ENCODE results near the gene ARR3. TPM values are rescaled to one million over a fixed set of nuclear protein-coding genes. Genes with fewer than 3 reads are reported as not detected.
"Not testable (repeated sequence)": the region's sequence is repeated elsewhere in the genome, so short reads cannot be mapped to it uniquely, and the experiment has no call there.

The ARR3 gene
- total and polyA plus RNA-seq, 11 donors, result not detected

GRCh38 chrX:70260104-70260503, 8.0 kb upstream of the ARR3 start, which contains the start of gene P2RY4:
Gene P2RY4, minus strand, starts transcription at chrX:70260204. Its CDS starts 580 bp downstream, at chrX:70259624.
- Histone ChIP-seq H3K4me3 (no peak within 1 kb of the TSS), H3K36me3 (no peaks in the 10 kb centered on the region), H3K4me1 (no peaks in the 10 kb centered on the region), H3K27ac (no peak within 1 kb of the TSS), H3K9me3 (no peaks in the 10 kb centered on the region), H3K27me3 (peaks cover 0 to 9% (median 0%) of the 10 kb centered on the region in 9 donors)
- WGBS, 4 donors, result 59 to 83% (median 72%) methylated on average over 4 of the region's 4 CpGs
- no peak for ATAC-seq
- intact Hi-C loops (cut with DNase I), result loop anchor here in 2 of 10 donors (10.0 kb wide), 1 partner anchor 65 kb away; no protein-coding TSS in a partner anchor
- TF ChIP-seq CTCF (IDR thresholded peaks at IDR 0.05) (no peak), POLR2A (IDR thresholded peaks at IDR 0.05) (no peak)
- DNase-seq, result no peak

- TF ChIP-seq CTCF (IDR thresholded peaks at IDR 0.05) (peak; percentile 9 to 52 (median 30)), POLR2A (IDR thresholded peaks at IDR 0.05) (no peak)
- no peaks in the 10 kb centered on the region for H3K9me3 ChIP-seq
- H3K4me1 ChIP-seq, result no peaks in the 10 kb centered on the region
- H3K27me3 ChIP-seq, result peaks cover 0 to 9% (median 0%) of the 10 kb centered on the region in 9 donors
- ATAC-seq (peak in 2 of 4 donors; percentile 58 to 65), DNase-seq (peak in 2 of 5 donors; percentile 9 to 29)
- H3K4me3 ChIP-seq, result no peak overlapping the region
- intact Hi-C loops (cut with DNase I), result loop anchor here in 2 of 10 donors (10.0 kb wide), 1 partner anchor 68 kb away; no protein-coding TSS in a partner anchor
- H3K36me3 ChIP-seq, result no peaks in the 10 kb centered on the region
- no peak overlapping the region for H3K27ac ChIP-seq
- 18 to 21% (median 20%) methylated on average over 7 of the region's 7 CpGs for WGBS, 4 donors
Measured at GRCh38 chrX:70262952-70263567, 5.1 kb upstream of the ARR3 start.

GRCh38 chrX:70264784-70265183, 3.4 kb upstream of the ARR3 start:
- WGBS, 4 donors, result 26 to 55% (median 40%) methylated on average over 3 of the region's 3 CpGs
- intact Hi-C loops (cut with DNase I), result loop anchor here in 2 of 10 donors (10.0 kb wide), 1 partner anchor 70 kb away; no protein-coding TSS in a partner anchor

GRCh38 chrX:70274029-70274428, 5.9 kb downstream of the ARR3 start:
- ATAC-seq; H3K36me3 ChIP-seq; H3K9me3 ChIP-seq; H3K4me3 ChIP-seq; intact Hi-C loops (cut with DNase I); DNase-seq; H3K4me1 ChIP-seq; H3K27me3 ChIP-seq; H3K27ac ChIP-seq: not testable (repeated sequence)
- WGBS, 4 donors, result 79 to 84% (median 82%) methylated on average over 7 of the region's 7 CpGs

More at GRCh38 chrX:70264784-70265183, 3.4 kb upstream of the ARR3 start:
- ATAC-seq (no peak), DNase-seq (no peak)
- peaks cover 0 to 9% (median 0%) of the 10 kb centered on the region in 9 donors for H3K27me3 ChIP-seq
- no peaks in the 10 kb centered on the region for H3K36me3 ChIP-seq
- no peaks in the 10 kb centered on the region for H3K4me1 ChIP-seq
- H3K9me3 ChIP-seq, result no peaks in the 10 kb centered on the region
- TF ChIP-seq POLR2A (IDR thresholded peaks at IDR 0.05) (no peak), CTCF (IDR thresholded peaks at IDR 0.05) (no peak)
- no peak overlapping the region for H3K4me3 ChIP-seq
- H3K27ac ChIP-seq, result no peak overlapping the region
